Measurements from ENCODE around the gene UNC5CL. TPM values are rescaled to one million over a fixed set of nuclear protein-coding genes. Genes with fewer than 3 reads are reported as not detected.

The UNC5CL gene
- total and polyA plus RNA-seq, 2 of the 8 experiments (the other 6 are each of a cell fraction or from before 2014, with no cell fraction given): 1.3 to 1.7 TPM

Other genes with a start within 250 kb of the UNC5CL start
- not detected in 2 replicates for gene TSPO2, start 3.2 kb upstream of the UNC5CL start, total RNA-seq (2021; fragmentation: NEBNext Ultra II Directional; extraction: Animal tissue kit (Norgen Biotek cat#: 25700))
- not detected in 2 replicates for gene TSPO2, start 3.2 kb upstream of the UNC5CL start, polyA plus RNA-seq (2011; rRNA removed)
- not detected in 2 replicates for gene APOBEC2, start 14.0 kb upstream of the UNC5CL start, total RNA-seq (2021; fragmentation: NEBNext Ultra II Directional; extraction: Animal tissue kit (Norgen Biotek cat#: 25700))
- gene APOBEC2, start 14.0 kb upstream of the UNC5CL start, polyA plus RNA-seq (2011; rRNA removed): not detected in 2 replicates
- gene OARD1, start 33.1 kb upstream of the UNC5CL start, total RNA-seq (2021; fragmentation: NEBNext Ultra II Directional; extraction: Animal tissue kit (Norgen Biotek cat#: 25700)): 35.1 and 35.8 TPM in 2 replicates
- gene OARD1, start 33.1 kb upstream of the UNC5CL start, polyA plus RNA-seq (2011; rRNA removed): 10.0 and 16.8 TPM in 2 replicates
- gene NFYA, start 33.8 kb upstream of the UNC5CL start, total RNA-seq (2021; fragmentation: NEBNext Ultra II Directional; extraction: Animal tissue kit (Norgen Biotek cat#: 25700)): 33.7 and 35.5 TPM in 2 replicates
- 19.7 and 19.8 TPM in 2 replicates for gene NFYA, start 33.8 kb upstream of the UNC5CL start, polyA plus RNA-seq (2011; rRNA removed)
- not detected in 2 replicates for gene TREML1, start 115.1 kb upstream of the UNC5CL start, total RNA-seq (2021; fragmentation: NEBNext Ultra II Directional; extraction: Animal tissue kit (Norgen Biotek cat#: 25700))
- gene TREML1, start 115.1 kb upstream of the UNC5CL start, polyA plus RNA-seq (2011; rRNA removed): 0.08 and 0.30 TPM in 2 replicates
- gene TREM2, start 123.9 kb upstream of the UNC5CL start, total RNA-seq (2021; fragmentation: NEBNext Ultra II Directional; extraction: Animal tissue kit (Norgen Biotek cat#: 25700)): not detected in 2 replicates
- 0.20 and 0.24 TPM in 2 replicates for gene TREM2, start 123.9 kb upstream of the UNC5CL start, polyA plus RNA-seq (2011; rRNA removed)
- 0.09 and 0.11 TPM in 2 replicates for gene TREML2, start 161.9 kb upstream of the UNC5CL start, total RNA-seq (2021; fragmentation: NEBNext Ultra II Directional; extraction: Animal tissue kit (Norgen Biotek cat#: 25700))
- 0.18 and 0.22 TPM in 2 replicates for gene TREML2, start 161.9 kb upstream of the UNC5CL start, polyA plus RNA-seq (2011; rRNA removed)
- gene TREML4, start 189.1 kb upstream of the UNC5CL start, total RNA-seq (2021; fragmentation: NEBNext Ultra II Directional; extraction: Animal tissue kit (Norgen Biotek cat#: 25700)): not detected in 2 replicates
- not detected in 2 replicates for gene TREML4, start 189.1 kb upstream of the UNC5CL start, polyA plus RNA-seq (2011; rRNA removed)
- not detected in 2 replicates for gene TREM1, start 247.5 kb upstream of the UNC5CL start, total RNA-seq (2021; fragmentation: NEBNext Ultra II Directional; extraction: Animal tissue kit (Norgen Biotek cat#: 25700))
- gene TREM1, start 247.5 kb upstream of the UNC5CL start, polyA plus RNA-seq (2011; rRNA removed): not detected in 2 replicates

All from H1 (cell line).